ENCODE data around the gene KCNJ15.
A peak's percentile ranks its signal among the peaks of the same experiment; 100 is the strongest.

Gene KCNJ15

GRCh38 chr21:38260426-38260825 lies 3.6 kb downstream of the KCNJ15 start:
- Histone ChIP-seq H3K27me3 (ENCODE audit: insufficient read depth, low read length) (no peaks in the 10 kb centered on the region), H3K4me1 (ENCODE audit: insufficient read depth, low read length) (no peaks in the 10 kb centered on the region; the same call in 1 of the 2 replicates)

DNA sequence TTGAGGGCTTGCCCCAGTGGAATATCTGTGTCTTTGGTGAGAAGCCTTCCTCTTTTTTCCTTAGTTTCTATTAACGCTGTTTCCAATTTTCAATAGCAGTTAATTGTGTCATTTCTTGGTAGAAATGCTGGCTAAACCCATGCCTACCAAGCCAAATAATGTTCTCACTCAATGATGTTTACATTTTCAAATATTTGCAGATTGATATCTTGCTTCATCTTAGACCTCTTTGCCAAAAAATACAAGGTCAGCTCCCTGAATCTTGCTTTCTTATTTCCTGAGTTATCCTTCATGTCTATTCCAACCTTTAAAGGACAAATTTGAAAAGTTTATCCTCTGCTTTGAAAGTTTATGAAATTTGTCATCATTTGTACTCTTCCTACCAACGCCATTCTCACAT lies 5.1 kb downstream of the KCNJ15 start:
- no peak overlapping the region for H3K27ac ChIP-seq (ENCODE audit: low read length)
- H3K27me3 ChIP-seq (ENCODE audit: insufficient read depth, low read length): no peaks in the 10 kb centered on the region
- H3K9ac ChIP-seq (ENCODE audit: low read depth, low read length): no peak overlapping the region
- no peak overlapping the region for H3K4me3 ChIP-seq (ENCODE audit: low read length)
- no peaks in the 10 kb centered on the region for H3K9me3 ChIP-seq (ENCODE audit: insufficient read depth, low read depth, low read length)
- no peaks in the 10 kb centered on the region for H3K36me3 ChIP-seq (ENCODE audit: insufficient read depth, low read depth, low read length)
- no peaks in the 10 kb centered on the region; the same call in 1 of the 2 replicates for H3K4me1 ChIP-seq (ENCODE audit: insufficient read depth, low read length)

More at GRCh38 chr21:38260426-38260825, 3.6 kb downstream of the KCNJ15 start:
- H3K4me3 ChIP-seq (ENCODE audit: low read length): no peak overlapping the region
- no peak overlapping the region for H3K27ac ChIP-seq (ENCODE audit: low read length)
- H3K9me3 ChIP-seq (ENCODE audit: insufficient read depth, low read depth, low read length): no peaks in the 10 kb centered on the region
- no peak overlapping the region for H3K9ac ChIP-seq (ENCODE audit: low read depth, low read length)
- no peaks in the 10 kb centered on the region for H3K36me3 ChIP-seq (ENCODE audit: insufficient read depth, low read depth, low read length)

DNA sequence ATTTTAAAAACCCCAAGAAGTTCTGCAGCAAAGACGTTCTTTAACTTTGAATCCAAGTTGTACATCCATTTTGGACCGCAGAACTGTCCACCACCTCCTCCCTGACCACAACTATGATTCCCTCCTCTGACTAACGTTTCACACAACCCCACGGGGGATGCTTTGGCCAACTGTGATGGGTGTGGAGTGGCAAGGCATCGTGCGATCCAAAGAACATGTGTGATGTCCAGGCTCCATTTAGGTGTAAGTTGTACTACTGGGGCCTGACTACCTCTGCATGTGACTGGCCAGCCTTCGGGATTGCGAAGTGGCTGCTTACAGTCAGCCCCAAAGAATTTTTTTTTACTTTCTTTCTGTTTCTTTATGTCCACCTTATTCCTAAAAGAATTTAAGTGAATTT lies 6.7 kb downstream of the KCNJ15 start:
- Histone ChIP-seq H3K27me3 (ENCODE audit: insufficient read depth, low read length) (no peaks in the 10 kb centered on the region), H3K9me3 (ENCODE audit: insufficient read depth, low read depth, low read length) (no peaks in the 10 kb centered on the region), H3K36me3 (ENCODE audit: insufficient read depth, low read depth, low read length) (no peaks in the 10 kb centered on the region), H3K27ac (ENCODE audit: low read length) (no peak overlapping the region), H3K9ac (ENCODE audit: low read depth, low read length) (no peak overlapping the region), H3K4me3 (ENCODE audit: low read length) (no peak overlapping the region), H3K4me1 (ENCODE audit: insufficient read depth, low read length) (no peaks in the 10 kb centered on the region)

DNA sequence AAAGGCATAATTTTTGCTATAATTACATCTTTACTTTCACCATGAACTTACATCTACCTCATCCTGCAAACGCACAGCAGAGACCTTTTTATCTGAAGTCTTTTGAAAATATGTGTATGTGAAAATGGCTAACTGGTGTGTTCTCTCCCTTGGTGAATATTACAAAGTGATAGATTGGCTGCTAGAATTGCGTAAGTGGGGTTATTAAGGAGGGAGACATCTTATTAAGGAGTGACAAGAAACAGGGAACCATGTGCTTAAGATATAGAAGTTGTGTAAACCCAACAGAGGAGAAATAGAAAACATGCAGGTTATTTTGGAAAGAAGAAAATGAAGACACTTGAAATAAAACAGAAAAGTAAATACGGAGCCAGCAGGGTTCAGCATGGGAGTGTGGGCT lies 7.8 kb downstream of the KCNJ15 start:
- Histone ChIP-seq H3K9ac (ENCODE audit: low read depth, low read length) (no peak overlapping the region), H3K9me3 (ENCODE audit: insufficient read depth, low read depth, low read length) (no peaks in the 10 kb centered on the region), H3K4me1 (ENCODE audit: insufficient read depth, low read length) (peaks cover 9% of the 10 kb centered on the region; the same call in 1 of the 2 replicates), H3K27me3 (ENCODE audit: insufficient read depth, low read length) (no peaks in the 10 kb centered on the region), H3K27ac (ENCODE audit: low read length) (no peak overlapping the region), H3K36me3 (ENCODE audit: insufficient read depth, low read depth, low read length) (no peaks in the 10 kb centered on the region), H3K4me3 (ENCODE audit: low read length) (no peak overlapping the region)

GRCh38 chr21:38265166-38265565 lies 8.4 kb downstream of the KCNJ15 start:
- Histone ChIP-seq H3K36me3 (ENCODE audit: insufficient read depth, low read depth, low read length) (no peaks in the 10 kb centered on the region), H3K4me1 (ENCODE audit: insufficient read depth, low read length) (peaks cover 11% of the 10 kb centered on the region; the same call in 1 of the 2 replicates), H3K9ac (ENCODE audit: low read depth, low read length) (no peak overlapping the region), H3K4me3 (ENCODE audit: low read length) (no peak overlapping the region), H3K27me3 (ENCODE audit: insufficient read depth, low read length) (no peaks in the 10 kb centered on the region), H3K9me3 (ENCODE audit: insufficient read depth, low read depth, low read length) (no peaks in the 10 kb centered on the region), H3K27ac (ENCODE audit: low read length) (no peak overlapping the region)

DNA sequence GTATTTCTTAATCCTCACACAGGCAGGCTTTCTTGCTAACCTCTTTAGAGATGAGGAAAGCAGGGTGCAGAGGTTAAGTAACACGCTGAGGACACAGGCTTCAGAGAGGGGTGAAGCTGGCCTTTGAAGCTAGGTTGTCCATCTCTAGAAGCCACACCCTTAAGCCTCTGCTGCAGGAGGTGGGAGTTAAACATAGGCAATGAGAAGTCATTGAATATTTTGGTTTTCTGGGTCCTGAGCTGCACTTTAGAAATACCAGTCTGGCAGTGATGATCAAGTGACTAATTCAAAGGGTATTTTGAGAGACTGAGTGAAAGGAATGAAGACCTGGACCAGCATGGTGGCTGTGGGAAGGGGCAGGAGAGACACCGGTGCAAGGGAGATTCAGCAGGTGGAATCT lies 9.9 kb downstream of the KCNJ15 start:
- no peak overlapping the region for H3K27ac ChIP-seq (ENCODE audit: low read length)
- H3K36me3 ChIP-seq (ENCODE audit: insufficient read depth, low read depth, low read length): no peaks in the 10 kb centered on the region

GRCh38 chr21:38267136-38267755 lies 10.5 kb downstream of the KCNJ15 start:
- no peak overlapping the region for H3K4me3 ChIP-seq (ENCODE audit: low read length)
- H3K27ac ChIP-seq (ENCODE audit: low read length): no peak overlapping the region
- no peaks in the 10 kb centered on the region for H3K9me3 ChIP-seq (ENCODE audit: insufficient read depth, low read depth, low read length)
- H3K27me3 ChIP-seq (ENCODE audit: insufficient read depth, low read length): no peaks in the 10 kb centered on the region
- no peak overlapping the region for H3K9ac ChIP-seq (ENCODE audit: low read depth, low read length)
- H3K4me1 ChIP-seq (ENCODE audit: insufficient read depth, low read length): peaks cover 11% of the 10 kb centered on the region; the same call in 1 of the 2 replicates
- no peaks in the 10 kb centered on the region for H3K36me3 ChIP-seq (ENCODE audit: insufficient read depth, low read depth, low read length)

More for the DNA sequence above, 9.9 kb downstream of the KCNJ15 start:
- Histone ChIP-seq H3K9me3 (ENCODE audit: insufficient read depth, low read depth, low read length) (no peaks in the 10 kb centered on the region), H3K4me3 (ENCODE audit: low read length) (no peak overlapping the region), H3K4me1 (ENCODE audit: insufficient read depth, low read length) (peaks cover 11% of the 10 kb centered on the region; the same call in 1 of the 2 replicates), H3K27me3 (ENCODE audit: insufficient read depth, low read length) (no peaks in the 10 kb centered on the region), H3K9ac (ENCODE audit: low read depth, low read length) (no peak overlapping the region)

- no peak overlapping the region for H3K4me3 ChIP-seq (ENCODE audit: low read length)
- H3K27ac ChIP-seq (ENCODE audit: low read length): no peak overlapping the region
Measured at GRCh38 chr21:38267991-38268863, 11.4 kb downstream of the KCNJ15 start.

DNA sequence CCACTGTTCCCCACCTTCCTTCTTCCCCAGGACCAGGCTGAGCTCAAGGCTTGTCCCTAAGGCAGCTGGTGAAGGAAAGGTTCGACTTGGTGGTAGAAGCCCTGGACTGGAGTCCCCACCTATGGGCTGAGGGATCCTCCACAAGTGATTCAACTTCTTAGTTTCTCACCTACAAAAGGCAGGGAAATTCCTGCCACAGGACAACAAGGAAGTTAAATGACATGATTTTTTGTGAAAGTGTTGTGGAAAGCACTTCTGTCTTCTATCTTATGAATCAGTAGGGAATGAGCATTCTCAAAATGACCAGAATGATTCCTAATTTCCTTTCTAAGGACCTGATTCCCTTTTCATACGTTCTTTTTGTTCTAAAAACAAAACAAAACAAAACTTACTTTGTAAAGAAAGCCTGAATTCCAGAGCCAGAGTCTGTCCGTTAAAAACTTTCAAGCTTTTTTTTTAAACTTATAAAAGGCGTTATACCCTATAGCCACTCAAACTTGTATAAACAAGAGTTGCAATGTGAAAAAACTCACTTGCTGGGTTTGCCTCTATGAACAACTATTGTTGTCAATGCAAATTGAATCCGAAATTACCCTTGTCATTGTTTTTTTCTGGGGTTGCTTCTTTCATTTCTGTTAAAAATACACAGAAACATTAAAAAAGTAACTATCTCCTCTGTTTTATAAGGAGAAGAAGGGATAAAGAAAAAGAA lies 12.2 kb downstream of the KCNJ15 start:
- peaks cover 11% of the 10 kb centered on the region; the same call in 1 of the 2 replicates for H3K4me1 ChIP-seq (ENCODE audit: insufficient read depth, low read length)
- H3K4me3 ChIP-seq (ENCODE audit: low read length): no peak overlapping the region
- H3K27me3 ChIP-seq (ENCODE audit: insufficient read depth, low read length): no peaks in the 10 kb centered on the region
- no peaks in the 10 kb centered on the region for H3K36me3 ChIP-seq (ENCODE audit: insufficient read depth, low read depth, low read length)
- 0 out of 2 replicates have a peak overlapping the region, but pooled peaks have one; percentile 7 for H3K9ac ChIP-seq (ENCODE audit: low read depth, low read length)
- H3K27ac ChIP-seq (ENCODE audit: low read length): no peak overlapping the region
- no peaks in the 10 kb centered on the region for H3K9me3 ChIP-seq (ENCODE audit: insufficient read depth, low read depth, low read length)

More at GRCh38 chr21:38267991-38268863, 11.4 kb downstream of the KCNJ15 start:
- no peaks in the 10 kb centered on the region for H3K27me3 ChIP-seq (ENCODE audit: insufficient read depth, low read length)
- no peak overlapping the region for H3K9ac ChIP-seq (ENCODE audit: low read depth, low read length)
- no peaks in the 10 kb centered on the region for H3K9me3 ChIP-seq (ENCODE audit: insufficient read depth, low read depth, low read length)
- peaks cover 11% of the 10 kb centered on the region; the same call in 1 of the 2 replicates for H3K4me1 ChIP-seq (ENCODE audit: insufficient read depth, low read length)
- no peaks in the 10 kb centered on the region for H3K36me3 ChIP-seq (ENCODE audit: insufficient read depth, low read depth, low read length)

DNA sequence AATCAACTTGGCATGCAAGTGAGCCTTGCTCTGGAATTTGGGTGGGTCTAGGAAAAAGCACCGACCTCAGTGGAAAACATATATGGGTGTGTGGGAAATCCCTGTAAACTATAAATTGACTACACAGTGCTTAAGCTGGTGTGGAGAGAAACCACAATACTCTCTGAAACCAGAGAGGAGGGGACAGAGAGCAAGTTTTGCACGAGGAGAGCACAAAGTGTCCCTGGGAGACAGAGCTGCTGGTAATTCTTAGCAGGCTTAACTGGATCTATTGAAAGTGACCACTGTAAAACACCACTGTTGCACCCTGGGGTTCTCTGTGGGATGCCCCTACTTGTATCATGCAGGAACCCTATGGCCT lies 12.8 kb downstream of the KCNJ15 start:
- no peaks in the 10 kb centered on the region for H3K27me3 ChIP-seq (ENCODE audit: insufficient read depth, low read length)
- no peaks in the 10 kb centered on the region for H3K9me3 ChIP-seq (ENCODE audit: insufficient read depth, low read depth, low read length)
- H3K36me3 ChIP-seq (ENCODE audit: insufficient read depth, low read depth, low read length): no peaks in the 10 kb centered on the region
- 0 out of 2 replicates have a peak overlapping the region, but pooled peaks have one; percentile 7 for H3K9ac ChIP-seq (ENCODE audit: low read depth, low read length)
- H3K4me3 ChIP-seq (ENCODE audit: low read length): no peak overlapping the region
- peaks cover 11% of the 10 kb centered on the region; the same call in 1 of the 2 replicates for H3K4me1 ChIP-seq (ENCODE audit: insufficient read depth, low read length)
- H3K27ac ChIP-seq (ENCODE audit: low read length): no peak overlapping the region

- Histone ChIP-seq H3K9me3 (ENCODE audit: insufficient read depth, low read depth, low read length) (no peaks in the 10 kb centered on the region), H3K4me3 (ENCODE audit: low read length) (no peak overlapping the region), H3K27ac (ENCODE audit: low read length) (no peak overlapping the region), H3K4me1 (ENCODE audit: insufficient read depth, low read length) (peaks cover 11% of the 10 kb centered on the region; the same call in 1 of the 2 replicates), H3K36me3 (ENCODE audit: insufficient read depth, low read depth, low read length) (no peaks in the 10 kb centered on the region), H3K9ac (ENCODE audit: low read depth, low read length) (no peak overlapping the region), H3K27me3 (ENCODE audit: insufficient read depth, low read length) (no peaks in the 10 kb centered on the region)
Measured at GRCh38 chr21:38272215-38272614, 15.4 kb downstream of the KCNJ15 start.

Data from iPS-20b (cell line).